Kidney (tissue), 14 donors: ENCODE measurements around the gene WNT7A. TPM values are rescaled to one million over a fixed set of nuclear protein-coding genes. Genes with fewer than 3 reads are reported as not detected.

Experiments used
- DNase-seq, 5 donors: peaks; one replicate each; pipeline ENCODE4 v3.0.0-alpha.2; 2013 to 2020
- FAIRE-seq: peaks from 2 replicates; lab custom pipeline; 2012; peaks lifted over from hg19 to GRCh38; lab: Jason Lieb, UNC
- H3K27ac ChIP-seq, 2 donors: one replicate each; pipeline ENCODE4 v1.7.0; 2013; ENCODE audit warnings: low read depth in 2 of 2, low read length in 2 of 2, inconsistent platforms in 1 of 2
- H3K27me3 ChIP-seq: one replicate; pipeline ENCODE4 v1.7.1; 2013; ENCODE audit warnings: low read length, inconsistent platforms; ENCODE audit not compliant: control insufficient read depth, insufficient read depth
- H3K36me3 ChIP-seq, 3 donors: one replicate each; pipeline versions ENCODE4 v1.7.0 to v1.7.1; 2013; ENCODE audit warnings: low read length in 3 of 3, control low read depth in 1 of 3, inconsistent platforms in 1 of 3; ENCODE audit not compliant: insufficient read depth in 3 of 3, control insufficient read depth in 2 of 3
- H3K4me1 ChIP-seq, 3 donors: one replicate each; pipeline versions ENCODE4 v1.7.0 to v1.7.1; 2013; ENCODE audit warnings: low read length in 3 of 3, inconsistent platforms in 1 of 3, low read depth in 1 of 3; ENCODE audit not compliant: control insufficient read depth in 2 of 3, insufficient read depth in 2 of 3
- H3K4me3 ChIP-seq, 3 donors: one replicate each; pipeline versions ENCODE4 v1.7.0 to v1.8.1; 2013; ENCODE audit warnings: low read length in 3 of 3, control low read depth in 1 of 3, inconsistent platforms in 1 of 3
- H3K9ac ChIP-seq, 3 donors: one replicate each; pipeline versions ENCODE4 v1.7.0 to v1.7.1; 2013; ENCODE audit warnings: low read length in 3 of 3, control low read depth in 1 of 3, inconsistent platforms in 1 of 3
- H3K9me3 ChIP-seq, 3 donors: one replicate each; pipeline versions ENCODE4 v1.7.0 to v1.7.1; 2013; ENCODE audit warnings: low read length in 3 of 3, control low read depth in 1 of 3, inconsistent platforms in 1 of 3; ENCODE audit not compliant: control insufficient read depth in 2 of 3, insufficient read depth in 1 of 3
- intact Hi-C: fragments of 100-400 bp; cut with DNase I; formaldehyde crosslinking; loops from one replicate; pipeline ENCODE4 v1.11.1; 2022
- polyA plus RNA-seq: library from polyadenylated mRNA; stranded (reverse); fragments of 350-450 nt; fragmentation: Illumina TruSeq; extraction: RNeasy Lipid Tissue Mini Kit (QIAGEN cat#74804); gene quantifications from one replicate; pipeline ENCODE4 v1.2.3, GENCODE V29; 2014; ENCODE audit warnings: low read depth, low replicate concordance; ENCODE audit not compliant: insufficient read depth
- total RNA-seq: library from RNA; stranded (reverse); fragmentation: NEBNext Ultra II Directional; extraction: Animal tissue kit (Norgen Biotek cat#: 25700); gene quantifications from one replicate; pipeline ENCODE4 v1.2.1, GENCODE V29; 2021
- TF ChIP-seq, protein P1 (sequence below): IDR thresholded peaks from 3 replicates; pipeline ENCODE4 v1.5.1; 2012; ENCODE audit warnings: mild to moderate bottlenecking, moderate library complexity, borderline replicate concordance; ENCODE audit not compliant: insufficient read depth; ENCODE audit errors: extremely low read depth
- donor health status: control.
- donor health status: control.
- donor health status: control.
- donor health status: control.
- donor health status: control.
- donor health status: DM: yes; HTN: yes; CAD: no.
- donor health status: Normal renal cell carcinoma (clear cell type).

Gene WNT7A
- total and polyA plus RNA-seq, 2 donors from 2014 or later = 0.13 to 3.3 TPM

DNA sequence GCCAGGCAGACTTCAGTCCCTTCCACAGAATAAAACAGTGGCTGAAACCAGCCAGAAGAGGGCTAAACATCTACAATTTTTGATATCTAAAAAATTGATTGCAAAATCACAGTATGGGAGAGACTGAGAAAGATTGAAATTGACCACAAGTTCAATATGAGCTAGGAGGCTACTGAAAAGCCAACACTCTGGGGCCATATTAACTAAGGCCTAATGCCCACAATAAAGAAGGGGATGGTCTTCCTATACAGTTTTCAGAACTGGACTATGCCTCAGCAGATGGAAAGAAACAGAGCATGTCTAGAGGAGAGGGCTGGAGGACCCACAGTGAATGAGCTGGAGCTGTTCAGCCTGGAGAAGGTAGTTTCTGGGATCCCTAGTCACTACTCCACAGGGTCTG, 53.2 kb downstream of the WNT7A start:
- no peaks in the 10 kb centered on the region for H3K4me1 ChIP-seq
- peaks cover 0 to 3% (median 0%) of the 10 kb centered on the region in 3 donors for H3K9me3 ChIP-seq
- TF ChIP-seq, protein P1, sequence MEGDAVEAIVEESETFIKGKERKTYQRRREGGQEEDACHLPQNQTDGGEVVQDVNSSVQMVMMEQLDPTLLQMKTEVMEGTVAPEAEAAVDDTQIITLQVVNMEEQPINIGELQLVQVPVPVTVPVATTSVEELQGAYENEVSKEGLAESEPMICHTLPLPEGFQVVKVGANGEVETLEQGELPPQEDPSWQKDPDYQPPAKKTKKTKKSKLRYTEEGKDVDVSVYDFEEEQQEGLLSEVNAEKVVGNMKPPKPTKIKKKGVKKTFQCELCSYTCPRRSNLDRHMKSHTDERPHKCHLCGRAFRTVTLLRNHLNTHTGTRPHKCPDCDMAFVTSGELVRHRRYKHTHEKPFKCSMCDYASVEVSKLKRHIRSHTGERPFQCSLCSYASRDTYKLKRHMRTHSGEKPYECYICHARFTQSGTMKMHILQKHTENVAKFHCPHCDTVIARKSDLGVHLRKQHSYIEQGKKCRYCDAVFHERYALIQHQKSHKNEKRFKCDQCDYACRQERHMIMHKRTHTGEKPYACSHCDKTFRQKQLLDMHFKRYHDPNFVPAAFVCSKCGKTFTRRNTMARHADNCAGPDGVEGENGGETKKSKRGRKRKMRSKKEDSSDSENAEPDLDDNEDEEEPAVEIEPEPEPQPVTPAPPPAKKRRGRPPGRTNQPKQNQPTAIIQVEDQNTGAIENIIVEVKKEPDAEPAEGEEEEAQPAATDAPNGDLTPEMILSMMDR = no peak
- DNase-seq (no peak), FAIRE-seq (no peak)
- no peak overlapping the region for H3K9ac ChIP-seq
- intact Hi-C loops = no loop called here
- no peak overlapping the region for H3K27ac ChIP-seq
- no peaks in the 10 kb centered on the region for H3K27me3 ChIP-seq
- no peaks in the 10 kb centered on the region for H3K36me3 ChIP-seq
- no peak overlapping the region for H3K4me3 ChIP-seq

DNA sequence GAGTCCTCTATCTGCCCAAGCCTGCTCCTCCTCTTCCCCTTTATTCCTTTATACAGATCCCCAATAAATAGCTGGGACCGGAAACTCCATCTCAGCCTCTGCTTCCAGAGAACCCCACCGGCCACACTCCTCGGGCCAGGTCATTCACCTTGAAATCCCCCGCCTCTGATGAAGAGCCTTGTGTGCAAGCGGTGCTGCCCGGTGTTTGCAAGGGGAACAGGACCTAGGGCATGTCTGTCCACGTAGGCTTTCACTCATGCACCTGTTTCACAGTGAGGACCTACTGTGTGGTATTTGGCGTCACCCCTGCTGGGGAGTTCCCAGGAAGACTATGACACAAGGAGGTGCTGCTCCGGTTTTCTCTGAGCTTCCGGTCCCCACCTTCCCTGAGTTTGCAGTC, 54.0 kb downstream of the WNT7A start:
- Histone ChIP-seq H3K9me3 (peaks cover 0 to 3% (median 0%) of the 10 kb centered on the region in 3 donors), H3K36me3 (no peaks in the 10 kb centered on the region), H3K27ac (no peak overlapping the region), H3K4me1 (no peaks in the 10 kb centered on the region), H3K4me3 (no peak overlapping the region), H3K27me3 (no peaks in the 10 kb centered on the region), H3K9ac (no peak overlapping the region)
- FAIRE-seq (no peak), DNase-seq (no peak)
- TF ChIP-seq, protein P1 = no peak
- intact Hi-C loops = no loop called here

DNA sequence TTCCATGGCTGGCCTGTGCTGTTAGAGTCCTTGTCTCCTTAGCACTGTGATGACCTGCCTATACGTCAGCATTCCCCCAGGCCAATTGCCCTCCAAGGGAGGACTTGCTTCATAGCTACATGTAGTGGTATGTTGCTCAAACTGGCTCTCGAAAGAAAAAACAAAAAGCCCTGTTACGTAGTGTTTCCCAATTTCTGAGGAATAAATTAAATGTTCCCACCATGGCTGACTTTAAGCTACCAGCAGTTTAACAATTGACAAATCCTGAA, 54.6 kb downstream of the WNT7A start:
- Histone ChIP-seq H3K36me3 (no peaks in the 10 kb centered on the region), H3K9me3 (peaks cover 0 to 3% (median 0%) of the 10 kb centered on the region in 3 donors), H3K4me3 (no peak overlapping the region), H3K9ac (no peak overlapping the region), H3K27ac (no peak overlapping the region), H3K27me3 (no peaks in the 10 kb centered on the region), H3K4me1 (no peaks in the 10 kb centered on the region)
- intact Hi-C loops = no loop called here
- FAIRE-seq (no peak), DNase-seq (no peak)
- TF ChIP-seq, protein P1 = no peak
